ENCODE measurements around the gene MCTP1.

Gene MCTP1

DNA sequence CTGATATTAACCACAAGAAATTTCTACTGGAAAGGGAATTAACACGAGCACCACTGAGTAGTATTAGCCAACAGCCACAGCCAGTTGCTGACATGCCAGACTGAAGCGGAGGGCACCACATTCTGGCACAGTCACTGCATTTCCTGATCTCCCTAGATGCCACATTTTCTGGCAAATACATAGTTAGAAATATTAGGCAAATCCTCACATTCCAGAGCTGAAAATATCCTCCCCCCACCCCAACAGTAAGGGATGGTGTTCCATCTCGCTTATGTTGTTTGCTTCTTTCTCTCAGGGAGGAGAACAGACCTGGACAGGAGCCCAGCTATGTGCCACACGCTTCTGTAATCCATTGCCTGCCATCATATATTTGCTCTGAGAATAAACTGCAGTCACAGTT lies 32.8 kb upstream of the MCTP1 start:
- no peak overlapping the region for H2BK5ac ChIP-seq (ENCODE audit: low read depth, low read length, poor library complexity, severe bottlenecking)
- no peak overlapping the region for H4K91ac ChIP-seq (ENCODE audit: low read length)
- no peak overlapping the region for H2AK5ac ChIP-seq (ENCODE audit: low read length, severe bottlenecking)
- H2BK120ac ChIP-seq (ENCODE audit: low read depth, low read length), result no peak overlapping the region
- H2BK12ac ChIP-seq (ENCODE audit: low read length in 2 of 2), result no peak overlapping the region
- H3K23ac ChIP-seq (ENCODE audit: low read length in 2 of 2), result no peak overlapping the region
- no peak overlapping the region for H3K4me3 ChIP-seq (ENCODE audit: insufficient read depth in 1 of 2, low read depth in 1 of 2, low read length in 2 of 2)
- no peak overlapping the region for H3K18ac ChIP-seq (ENCODE audit: low read depth in 1 of 2, low read length in 2 of 2)
- no peak overlapping the region for H3K4me2 ChIP-seq (ENCODE audit: low read length, poor library complexity, severe bottlenecking)
- no peak overlapping the region for H3K9ac ChIP-seq (ENCODE audit: low read length)
- no peaks in the 10 kb centered on the region for H3K36me3 ChIP-seq (ENCODE audit: control insufficient read depth in 1 of 2, insufficient read depth in 2 of 2, low read depth in 1 of 2, low read length in 2 of 2)
- H3K4me1 ChIP-seq (ENCODE audit: control insufficient read depth, insufficient read depth, low read depth, low read length), result no peaks in the 10 kb centered on the region
- no peak overlapping the region for H3K14ac ChIP-seq (ENCODE audit: low read length in 2 of 2)
- peaks cover 0 to 16% of the 10 kb centered on the region in 2 experiments for H3K27me3 ChIP-seq (ENCODE audit: control insufficient read depth in 1 of 2, insufficient read depth in 1 of 2, low read length in 2 of 2)
- H3K79me1 ChIP-seq (replicated peaks; ENCODE audit: low read length, poor library complexity, severe bottlenecking), result no peaks in the 10 kb centered on the region
- no peak for DNase-seq
- no peak overlapping the region for H3K4ac ChIP-seq (ENCODE audit: low read depth in 1 of 2, low read length in 2 of 2)
- 73% methylated on average over 3 of the region's 4 CpGs for WGBS
- H2AFZ ChIP-seq (ENCODE audit: low read depth, low read length), result no peak overlapping the region
- no peak overlapping the region for H2BK15ac ChIP-seq (ENCODE audit: low read depth, poor library complexity, severe bottlenecking)
- no peak overlapping the region for H3K27ac ChIP-seq (ENCODE audit: low read length, poor library complexity, severe bottlenecking)
- no peaks in the 10 kb centered on the region for H3K9me3 ChIP-seq (ENCODE audit: control insufficient read depth, low read length)
- H4K8ac ChIP-seq (ENCODE audit: low read length), result no peak overlapping the region

DNA sequence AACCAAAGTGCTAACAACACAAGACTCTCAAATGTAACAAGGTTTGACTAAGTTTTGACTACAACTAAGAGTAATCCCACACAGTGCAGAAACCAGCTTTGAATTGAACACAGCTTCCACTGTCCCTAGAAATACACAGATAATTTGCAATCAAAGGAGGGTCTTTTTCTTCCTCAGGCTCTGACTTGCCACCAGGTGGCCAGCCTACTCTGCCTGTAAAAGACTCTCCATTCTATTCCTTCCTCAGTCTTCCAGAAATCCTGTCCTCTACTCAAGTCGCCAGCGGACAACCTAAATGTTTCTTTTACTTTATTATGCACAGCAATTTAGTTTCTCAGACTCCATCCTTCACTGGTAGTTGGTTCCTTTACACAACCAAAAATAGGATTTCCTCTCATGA lies 32.2 kb upstream of the MCTP1 start:
- no peak overlapping the region for H2AK5ac ChIP-seq (ENCODE audit: low read length, severe bottlenecking)
- no peak overlapping the region for H3K18ac ChIP-seq (ENCODE audit: low read depth in 1 of 2, low read length in 2 of 2)
- H3K79me1 ChIP-seq (replicated peaks; ENCODE audit: low read length, poor library complexity, severe bottlenecking), result no peaks in the 10 kb centered on the region
- no peak overlapping the region for H3K27ac ChIP-seq (ENCODE audit: low read length, poor library complexity, severe bottlenecking)
- no peak overlapping the region for H2AFZ ChIP-seq (ENCODE audit: low read depth, low read length)
- no peak overlapping the region for H3K14ac ChIP-seq (ENCODE audit: low read length in 2 of 2)
- no peak overlapping the region for H2BK15ac ChIP-seq (ENCODE audit: low read depth, poor library complexity, severe bottlenecking)
- H2BK120ac ChIP-seq (ENCODE audit: low read depth, low read length), result no peak overlapping the region
- no peak overlapping the region for H4K8ac ChIP-seq (ENCODE audit: low read length)
- no peak overlapping the region for H3K9ac ChIP-seq (ENCODE audit: low read length)
- no peak overlapping the region for H3K4me3 ChIP-seq (ENCODE audit: insufficient read depth in 1 of 2, low read depth in 1 of 2, low read length in 2 of 2)
- no peak overlapping the region for H2BK5ac ChIP-seq (ENCODE audit: low read depth, low read length, poor library complexity, severe bottlenecking)
- no peaks in the 10 kb centered on the region for H3K4me1 ChIP-seq (ENCODE audit: control insufficient read depth, insufficient read depth, low read depth, low read length)
- no peak for DNase-seq
- H4K91ac ChIP-seq (ENCODE audit: low read length), result no peak overlapping the region
- H2BK12ac ChIP-seq (ENCODE audit: low read length in 2 of 2), result no peak overlapping the region
- no peak overlapping the region for H3K4me2 ChIP-seq (ENCODE audit: low read length, poor library complexity, severe bottlenecking)
- H3K4ac ChIP-seq (ENCODE audit: low read depth in 1 of 2, low read length in 2 of 2), result no peak overlapping the region
- no peak overlapping the region for H3K23ac ChIP-seq (ENCODE audit: low read length in 2 of 2)
- peaks cover 0 to 16% of the 10 kb centered on the region in 2 experiments for H3K27me3 ChIP-seq (ENCODE audit: control insufficient read depth in 1 of 2, insufficient read depth in 1 of 2, low read length in 2 of 2)
- no peaks in the 10 kb centered on the region for H3K36me3 ChIP-seq (ENCODE audit: control insufficient read depth in 1 of 2, insufficient read depth in 2 of 2, low read depth in 1 of 2, low read length in 2 of 2)
- H3K9me3 ChIP-seq (ENCODE audit: control insufficient read depth, low read length), result no peaks in the 10 kb centered on the region
- 77% methylated on average over 2 of the region's 2 CpGs for WGBS

DNA sequence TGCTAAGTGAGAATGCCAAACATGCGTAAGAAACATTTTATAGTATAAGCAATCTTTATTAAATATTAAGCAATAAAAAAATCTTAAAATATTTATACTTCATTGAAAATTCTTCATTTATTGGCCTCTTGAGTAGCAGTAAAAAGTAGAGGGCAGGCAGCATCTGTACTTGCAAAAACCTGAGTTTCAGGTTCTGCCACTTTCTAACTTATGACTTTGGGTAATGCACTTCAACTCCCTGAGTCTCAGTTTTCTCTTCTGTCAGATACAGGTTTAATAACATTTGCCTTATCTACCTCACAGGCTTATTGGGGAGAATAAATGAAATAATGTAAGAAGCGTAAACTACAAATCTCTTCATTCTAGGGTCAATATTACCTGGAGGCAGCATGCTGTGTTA lies 19.8 kb upstream of the MCTP1 start:
- Histone ChIP-seq H3K4me1 (ENCODE audit: control insufficient read depth, insufficient read depth, low read depth, low read length) (no peaks in the 10 kb centered on the region), H2BK5ac (ENCODE audit: low read depth, low read length, poor library complexity, severe bottlenecking) (no peak overlapping the region), H2BK15ac (ENCODE audit: low read depth, poor library complexity, severe bottlenecking) (no peak overlapping the region), H3K18ac (ENCODE audit: low read depth in 1 of 2, low read length in 2 of 2) (no peak overlapping the region), H3K79me1 (replicated peaks; ENCODE audit: low read length, poor library complexity, severe bottlenecking) (no peaks in the 10 kb centered on the region), H2BK12ac (ENCODE audit: low read length in 2 of 2) (no peak overlapping the region), H4K8ac (ENCODE audit: low read length) (no peak overlapping the region), H3K23ac (ENCODE audit: low read length in 2 of 2) (no peak overlapping the region), H3K9me3 (ENCODE audit: control insufficient read depth, low read length) (no peaks in the 10 kb centered on the region), H3K27ac (ENCODE audit: low read length, poor library complexity, severe bottlenecking) (no peak overlapping the region), H2AK5ac (ENCODE audit: low read length, severe bottlenecking) (no peak overlapping the region), H3K36me3 (ENCODE audit: control insufficient read depth in 1 of 2, insufficient read depth in 2 of 2, low read depth in 1 of 2, low read length in 2 of 2) (no peaks in the 10 kb centered on the region), H3K9ac (ENCODE audit: low read length) (no peak overlapping the region), H3K27me3 (ENCODE audit: control insufficient read depth in 1 of 2, insufficient read depth in 1 of 2, low read length in 2 of 2) (peaks cover 5 to 9% of the 10 kb centered on the region in 2 experiments), H3K4ac (ENCODE audit: low read depth in 1 of 2, low read length in 2 of 2) (no peak overlapping the region), H3K4me3 (ENCODE audit: insufficient read depth in 1 of 2, low read depth in 1 of 2, low read length in 2 of 2) (no peak overlapping the region), H3K4me2 (ENCODE audit: low read length, poor library complexity, severe bottlenecking) (no peak overlapping the region), H2BK120ac (ENCODE audit: low read depth, low read length) (no peak overlapping the region), H3K14ac (ENCODE audit: low read length in 2 of 2) (no peak overlapping the region), H4K91ac (ENCODE audit: low read length) (no peak overlapping the region), H2AFZ (ENCODE audit: low read depth, low read length) (no peak overlapping the region)
- WGBS, result no CpG with 5 or more reads among the region's 2 CpGs
- no peak for DNase-seq

DNA sequence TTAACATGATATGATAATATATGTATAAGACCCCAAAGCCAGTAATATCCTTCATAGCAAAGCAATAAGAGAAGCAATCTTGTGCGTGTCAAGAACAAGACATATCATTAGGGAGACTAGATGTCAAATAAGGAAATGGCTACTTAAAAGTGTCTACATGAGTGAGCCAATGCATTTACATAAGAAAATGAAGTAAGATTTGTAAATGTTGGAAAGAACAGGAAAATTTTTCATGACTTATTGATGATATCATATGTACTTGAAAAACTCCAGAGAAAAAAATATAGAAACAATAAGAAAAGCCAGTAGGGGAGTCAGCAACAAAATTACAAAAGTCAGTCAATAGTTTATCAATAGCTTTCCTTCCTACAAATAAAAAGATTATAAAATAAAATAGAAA lies 13.8 kb upstream of the MCTP1 start:
- Histone ChIP-seq H2AFZ (ENCODE audit: low read depth, low read length) (no peak overlapping the region), H4K91ac (ENCODE audit: low read length) (no peak overlapping the region), H3K18ac (ENCODE audit: low read depth in 1 of 2, low read length in 2 of 2) (no peak overlapping the region), H3K4me1 (ENCODE audit: control insufficient read depth, insufficient read depth, low read depth, low read length) (no peaks in the 10 kb centered on the region), H3K79me1 (replicated peaks; ENCODE audit: low read length, poor library complexity, severe bottlenecking) (no peaks in the 10 kb centered on the region), H2AK5ac (ENCODE audit: low read length, severe bottlenecking) (no peak overlapping the region), H3K14ac (ENCODE audit: low read length in 2 of 2) (no peak overlapping the region), H3K4ac (ENCODE audit: low read depth in 1 of 2, low read length in 2 of 2) (no peak overlapping the region), H3K9ac (ENCODE audit: low read length) (no peak overlapping the region), H3K9me3 (ENCODE audit: control insufficient read depth, low read length) (no peaks in the 10 kb centered on the region), H2BK120ac (ENCODE audit: low read depth, low read length) (no peak overlapping the region), H3K4me2 (ENCODE audit: low read length, poor library complexity, severe bottlenecking) (no peak overlapping the region), H3K4me3 (ENCODE audit: insufficient read depth in 1 of 2, low read depth in 1 of 2, low read length in 2 of 2) (no peak overlapping the region), H3K27me3 (ENCODE audit: control insufficient read depth in 1 of 2, insufficient read depth in 1 of 2, low read length in 2 of 2) (peaks cover 0 to 9% of the 10 kb centered on the region in 2 experiments), H3K23ac (ENCODE audit: low read length in 2 of 2) (no peak overlapping the region), H3K36me3 (ENCODE audit: control insufficient read depth in 1 of 2, insufficient read depth in 2 of 2, low read depth in 1 of 2, low read length in 2 of 2) (no peaks in the 10 kb centered on the region), H2BK12ac (ENCODE audit: low read length in 2 of 2) (no peak overlapping the region), H4K8ac (ENCODE audit: low read length) (no peak overlapping the region), H2BK15ac (ENCODE audit: low read depth, poor library complexity, severe bottlenecking) (no peak overlapping the region), H3K27ac (ENCODE audit: low read length, poor library complexity, severe bottlenecking) (no peak overlapping the region), H2BK5ac (ENCODE audit: low read depth, low read length, poor library complexity, severe bottlenecking) (no peak overlapping the region)
- 89% methylated on average over 1 of the region's 1 CpG for WGBS
- DNase-seq, result no peak

All from mesenchymal stem cell (in vitro differentiated cells and primary cell).